Endothelial cell of umbilical vein (primary cell): ENCODE data around the gene STX8. TPM values are rescaled to one million over a fixed set of nuclear protein-coding genes. Genes with fewer than 3 reads are reported as not detected.

Source experiments
- BruUV-seq: library from RNA; stranded (reverse); fragments of 400-500 nt; replicated peaks from 2 replicates; lab custom pipeline; 2021; lab: Mats Ljungman, UMichigan
- CTCF ChIA-PET: fragments of 300-600, 350-600 bp; sonication (Branson Sonifier 250); formaldehyde crosslinking; loops from one replicate; lab custom pipeline; 2021; ENCODE audit warnings: antibody characterized with exemption, inconsistent platforms; lab: Charles Lee
- POLR2A ChIA-PET: fragments of 300-600, 350-600 bp; sonication (Branson Sonifier 250); formaldehyde crosslinking; loops from one replicate; lab custom pipeline; 2021; ENCODE audit warnings: antibody characterized with exemption, inconsistent platforms; lab: Charles Lee
- DNase-seq: peaks from one replicate; pipeline ENCODE4 v3.0.0-alpha.2; 2011; ENCODE audit warnings: low read depth, low spot score
- FAIRE-seq: peaks from 2 replicates; lab custom pipeline; 2011; peaks lifted over from hg19 to GRCh38; lab: Jason Lieb, UNC
- H2AFZ ChIP-seq: 2 replicates; pipeline ENCODE4 v1.6.0; 2012; ENCODE audit warnings: low read depth, low read length, control low read depth, inconsistent platforms
- H3K27ac ChIP-seq: 2 replicates; pipeline ENCODE4 v1.5.1; 2011; ENCODE audit warnings: low read depth, mild to moderate bottlenecking, control low read depth, low read length, moderate library complexity; ENCODE audit not compliant: insufficient read depth
- H3K27me3 ChIP-seq, 2 experiments: 2 replicates each; pipeline versions ENCODE4 v1.6.0 to v1.6.1; 2011; ENCODE audit warnings: low read length in 2 of 2, mixed read lengths in 1 of 2; ENCODE audit not compliant: control insufficient read depth in 2 of 2, insufficient read depth in 2 of 2
- H3K36me3 ChIP-seq, 2 experiments: 2 replicates in 1 of 2; 3 replicates in 1 of 2; pipeline ENCODE4 v1.5.1; 2011; ENCODE audit warnings: low read length in 2 of 2, mild to moderate bottlenecking in 1 of 2, moderate library complexity in 1 of 2; ENCODE audit not compliant: control insufficient read depth in 2 of 2, insufficient read depth in 2 of 2; ENCODE audit errors: extremely low read depth in 1 of 2
- H3K4me1 ChIP-seq: 3 replicates; pipeline ENCODE4 v1.5.1; 2011; ENCODE audit warnings: mild to moderate bottlenecking, low read length; ENCODE audit not compliant: control insufficient read depth, insufficient read depth; ENCODE audit errors: extremely low read depth
- H3K4me2 ChIP-seq: 2 replicates; pipeline ENCODE4 v1.6.1; 2011; ENCODE audit warnings: low read length, control low read depth, mixed read lengths; ENCODE audit not compliant: insufficient read depth
- H3K4me3 ChIP-seq, 3 experiments: fragments of 200-600 bp in 1 of 3; sonication (generic), shearing (Covaris generic) in 1 of 3; replicated peaks in 1 of 3; 2 replicates each; pipeline ENCODE4 v1.5.1; 2011 to 2016; ENCODE audit warnings: control low read depth in 3 of 3, low read length in 3 of 3, mild to moderate bottlenecking in 2 of 3, inconsistent platforms in 1 of 3, low read depth in 1 of 3, moderate library complexity in 1 of 3; ENCODE audit not compliant: insufficient read depth in 1 of 3
- H3K79me2 ChIP-seq: 2 replicates; pipeline ENCODE4 v1.6.0; 2012; ENCODE audit warnings: low read length, inconsistent platforms; ENCODE audit not compliant: control insufficient read depth, insufficient read depth
- H3K9ac ChIP-seq: replicated peaks from 2 replicates; pipeline ENCODE3; 2011; ENCODE audit warnings: low read length, control low read depth; ENCODE audit not compliant: insufficient read depth; ENCODE audit errors: extremely low read depth
- H3K9me1 ChIP-seq: replicated peaks from 3 replicates; pipeline ENCODE4 v1.6.0; 2011; ENCODE audit warnings: mild to moderate bottlenecking, low read length; ENCODE audit not compliant: control insufficient read depth, insufficient read depth; ENCODE audit errors: extremely low read depth
- H3K9me3 ChIP-seq: replicated peaks from 2 replicates; pipeline ENCODE4 v1.5.1; 2012; ENCODE audit warnings: low read length, inconsistent platforms; ENCODE audit not compliant: control insufficient read depth, insufficient read depth
- H4K20me1 ChIP-seq: replicated peaks from 2 replicates; pipeline ENCODE3; 2011; ENCODE audit warnings: mild to moderate bottlenecking, low read length; ENCODE audit not compliant: control insufficient read depth, insufficient read depth; ENCODE audit errors: extremely low read depth
- CTCF ChIP-seq, 2 donors: IDR thresholded peaks; 1 replicate in 1 of 2; 2 replicates in 1 of 2; pipeline ENCODE4 v1.5.1; 2011; ENCODE audit warnings: low read length in 2 of 2, mild to moderate bottlenecking in 2 of 2, moderate library complexity in 2 of 2, control low read depth in 1 of 2, inconsistent platforms in 1 of 2, low read depth in 1 of 2; ENCODE audit not compliant: insufficient read depth in 1 of 2; ENCODE audit errors: extremely low read depth in 1 of 2
- EZH2 ChIP-seq: IDR thresholded peaks from 2 replicates; pipeline ENCODE4 v1.6.1; 2012; ENCODE audit warnings: borderline replicate concordance, low read depth, mild to moderate bottlenecking, moderate library complexity, low read length, inconsistent platforms; ENCODE audit not compliant: severe bottlenecking
- FOS ChIP-seq: IDR thresholded peaks from 2 replicates; pipeline ENCODE4 v1.6.1; 2011; ENCODE audit warnings: mild to moderate bottlenecking, low read length, moderate library complexity, borderline replicate concordance; ENCODE audit not compliant: insufficient read depth
- GATA2 ChIP-seq: IDR thresholded peaks from 2 replicates; pipeline ENCODE4 v1.7.0; 2011; ENCODE audit warnings: low read depth, mild to moderate bottlenecking, moderate library complexity, mixed read lengths, low read length; ENCODE audit not compliant: insufficient read length, insufficient read depth
- JUN ChIP-seq: IDR thresholded peaks from 2 replicates; pipeline ENCODE4 v1.6.1; 2011; ENCODE audit warnings: borderline replicate concordance, low read depth; ENCODE audit not compliant: insufficient read length, insufficient read depth
- MAX ChIP-seq: IDR thresholded peaks from 2 replicates; pipeline ENCODE4 v1.6.1; 2011; ENCODE audit not compliant: insufficient read depth, insufficient read length
- MYC ChIP-seq: IDR thresholded peaks from one replicate; pipeline ENCODE4 v1.6.1; 2011; ENCODE audit warnings: mild to moderate bottlenecking, low read depth, low read length
- POLR2A ChIP-seq: IDR thresholded peaks from 2 replicates; pipeline ENCODE4 v1.6.1; 2012; ENCODE audit warnings: low read depth, mild to moderate bottlenecking, control low read depth, low read length
- POLR2AphosphoS5 ChIP-seq: IDR thresholded peaks from 2 replicates; pipeline ENCODE4 v1.6.1; 2012; ENCODE audit warnings: low read depth, mild to moderate bottlenecking, control low read depth, low read length, moderate library complexity; ENCODE audit not compliant: insufficient read depth
- dilution Hi-C: fragments of 300-500 bp; cut with MboI; formaldehyde crosslinking; loops from one replicate; pipeline ENCODE4 v1.15.0; 2019; ENCODE audit warnings: low sequenced_read_pairs; ENCODE audit not compliant: extremely low pct_ligation_motif_present
- intact Hi-C: fragments of 100-400 bp; cut with micrococcal nuclease; formaldehyde crosslinking; loops from one replicate; pipeline ENCODE4 v1.10.0; 2022
- polyA plus RNA-seq, 4 experiments: library from polyadenylated mRNA; depleted of rRNA in 3 of 4; stranded (reverse) in 3 of 4; unstranded in 1 of 4; fragments of >200 nt; gene quantifications; 2 replicates each; pipeline versions ENCODE4 v1.2.1 to v1.2.3, GENCODE V29; 2011 to 2012; ENCODE audit warnings: missing spikeins in 1 of 4
- total RNA-seq: library from RNA; stranded (reverse); gene quantifications from 2 replicates; pipeline ENCODE4 v1.2.3, GENCODE V29; 2021

Gene STX8
- total and polyA plus RNA-seq, 2 donors (not counting 3 experiments of a cell fraction or from before 2014, with no cell fraction given): 25.9 to 67.3 TPM

- no peak overlapping the region for H3K9ac ChIP-seq
- no peak for TF ChIP-seq MAX
- TF ChIP-seq JUN: no peak
- TF ChIP-seq MYC: no peak
- no TSS peak for BruUV-seq
- dilution Hi-C loops: no loop called here
- H3K9me3 ChIP-seq: no peaks in the 10 kb centered on the region
- no peak overlapping the region for H2AFZ ChIP-seq
- POLR2A ChIA-PET: no interaction called here
- intact Hi-C loops: no loop called here
- H3K9me1 ChIP-seq: no peaks in the 10 kb centered on the region
- no peaks in the 10 kb centered on the region for H3K4me1 ChIP-seq
- no peaks in the 10 kb centered on the region for H3K79me2 ChIP-seq
- H3K27me3 ChIP-seq: no peaks in the 10 kb centered on the region
- H3K36me3 ChIP-seq: no peaks in the 10 kb centered on the region
- CTCF ChIA-PET: interaction anchor here (1.3 kb wide), 1 partner anchor 9 kb away, joined by 3 read pairs; no protein-coding TSS in a partner anchor
- H3K4me2 ChIP-seq: no peak overlapping the region
- no peaks in the 10 kb centered on the region for H4K20me1 ChIP-seq
- H3K4me3 ChIP-seq: no peak overlapping the region
- no peak overlapping the region for H3K27ac ChIP-seq
- no peak for DNase-seq
- FAIRE-seq: no peak
These were observed 229.2 kb downstream of the STX8 start for GRCh38 chr17:9346296-9346926.

GRCh38 chr17:9343516-9343915 is 232.1 kb downstream of the STX8 start:
- Histone ChIP-seq H3K9me1 (no peaks in the 10 kb centered on the region), H3K4me2 (no peak overlapping the region), H2AFZ (no peak overlapping the region), H3K4me1 (no peaks in the 10 kb centered on the region), H3K36me3 (no peaks in the 10 kb centered on the region), H3K9me3 (no peaks in the 10 kb centered on the region), H3K27ac (no peak overlapping the region), H4K20me1 (no peaks in the 10 kb centered on the region), H3K9ac (no peak overlapping the region), H3K4me3 (no peak overlapping the region), H3K79me2 (no peaks in the 10 kb centered on the region), H3K27me3 (no peaks in the 10 kb centered on the region)
- POLR2A ChIA-PET: no interaction called here
- intact Hi-C loops (no loop called here), dilution Hi-C loops (no loop called here)
- no TSS peak for BruUV-seq
- TF ChIP-seq POLR2A: no peak
- TF ChIP-seq EZH2: no peak
- TF ChIP-seq POLR2AphosphoS5: no peak
- TF ChIP-seq JUN: no peak
- no peak for TF ChIP-seq MYC
- no peak for TF ChIP-seq MAX
- TF ChIP-seq FOS: no peak
- no peak for TF ChIP-seq GATA2
- TF ChIP-seq CTCF (IDR thresholded peaks at IDR 0.05; ENCODE audit: extremely low read depth in 1 of 2, insufficient read depth in 1 of 2, low read depth in 1 of 2, low read length in 2 of 2): no peak
- FAIRE-seq: no peak
- CTCF ChIA-PET: no interaction called here
- DNase-seq: no peak
